ENCODE results near the gene ZBTB47.

GRCh38 chr3:42639192-42639591 lies 14.3 kb upstream of the ZBTB47 start:
- TF ChIP-seq CTCF (conservative IDR thresholded peaks at IDR 0.05) (no peak), EZH2 (IDR thresholded peaks at IDR 0.05; ENCODE audit: low read depth) (no peak)
